GM19023 (cell line): ENCODE data around the gene KIF12.
"Not testable (repeated sequence)": the region's sequence is repeated elsewhere in the genome, so short reads cannot be mapped to it uniquely, and the experiment has no call there.

Experiments used
- ATAC-seq: cut with Tn5 transposase; IDR thresholded peaks from one replicate; pipeline ENCODE4 v1.9.1; 2021; ENCODE audit warnings: mild to moderate bottlenecking, moderate library complexity; ENCODE audit not compliant: unreplicated experiment

Gene KIF12

DNA sequence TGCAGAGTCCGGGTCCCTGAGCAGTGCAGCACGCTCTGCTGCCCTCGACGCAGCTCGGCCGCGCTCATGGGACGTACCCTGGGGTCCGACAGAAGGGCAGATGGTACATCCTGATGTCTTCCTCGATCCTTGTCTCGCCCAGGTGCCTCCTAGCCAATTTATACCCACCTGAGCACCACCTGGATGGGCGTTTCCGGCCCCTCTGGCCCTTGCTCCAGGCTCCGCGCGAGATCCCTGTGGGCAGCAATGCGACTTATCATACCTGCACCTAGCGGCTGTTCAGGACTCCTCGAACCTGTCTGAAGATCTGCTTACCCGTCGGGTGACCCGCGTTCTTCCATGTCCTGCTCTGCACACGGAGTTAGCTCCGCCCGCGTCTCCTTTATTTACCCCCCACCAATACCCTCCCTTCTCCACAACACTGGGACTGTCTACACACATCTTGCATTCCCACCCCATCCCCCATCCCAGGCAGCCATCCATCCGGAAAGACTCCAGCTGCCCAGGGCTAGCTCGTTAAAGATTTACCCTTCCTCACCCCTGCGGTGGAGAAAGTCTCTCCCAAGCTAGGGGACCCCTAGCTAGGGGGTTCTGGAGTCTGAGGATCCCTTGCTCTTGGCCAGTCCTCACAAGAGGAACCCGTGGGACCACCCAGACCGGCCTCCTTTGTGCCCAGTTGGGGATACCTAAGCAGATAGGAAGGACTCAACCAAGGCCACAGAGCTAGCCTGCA lies at the start of gene KIF12:
KIF12 (minus strand) TSS at position 357 of the 733 bp plus-strand sequence; CDS start at position 341, 16 bp downstream.
- ATAC-seq = no peak

GRCh38 chr9:114146735-114147134 lies 47.6 kb upstream of the KIF12 start:
- ATAC-seq = no peak

GRCh38 chr9:114143234-114143633 lies 44.1 kb upstream of the KIF12 start:
- no peak for ATAC-seq

- ATAC-seq = no peak
These were observed 42.7 kb upstream of the KIF12 start for GRCh38 chr9:114141553-114142402.

GRCh38 chr9:114140850-114141249 lies 41.8 kb upstream of the KIF12 start:
- no peak for ATAC-seq

GRCh38 chr9:114140401-114140800 lies 41.3 kb upstream of the KIF12 start:
- ATAC-seq = no peak

GRCh38 chr9:114139071-114139470 lies 40.0 kb upstream of the KIF12 start:
- ATAC-seq = no peak

GRCh38 chr9:114138552-114138971 lies 39.5 kb upstream of the KIF12 start:
- ATAC-seq = no peak

- no peak for ATAC-seq
These were observed 38.7 kb upstream of the KIF12 start for GRCh38 chr9:114137831-114138230.

DNA sequence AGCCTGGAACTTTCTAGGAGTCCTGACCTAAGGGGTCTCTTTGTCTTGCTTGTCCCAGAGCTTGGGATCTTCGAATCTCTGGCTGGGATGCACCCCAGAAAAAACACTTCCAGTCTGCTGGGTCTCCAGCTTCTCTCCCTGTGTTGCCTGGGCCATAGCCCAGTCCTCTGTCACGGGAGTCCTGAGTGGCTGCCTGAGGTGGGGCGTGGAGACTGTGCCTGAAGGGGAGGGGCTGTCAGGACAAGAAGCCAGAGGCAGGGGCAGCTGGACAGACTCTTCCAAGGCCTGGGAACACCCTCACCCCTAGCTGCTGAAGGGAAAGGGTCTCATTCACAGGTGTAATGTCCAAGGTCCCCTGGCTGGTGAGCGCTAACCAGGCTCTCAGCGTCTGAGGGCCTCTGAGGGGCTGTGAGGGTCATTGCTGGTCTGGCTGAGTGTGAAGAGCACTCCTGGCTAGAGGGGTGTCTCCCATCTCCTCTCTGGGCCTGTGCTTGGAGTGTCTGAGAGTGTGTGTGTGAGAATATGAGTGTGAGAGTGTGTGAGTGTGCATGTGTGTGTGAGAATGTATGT lies 35.8 kb upstream of the KIF12 start:
- no peak for ATAC-seq

- no peak for ATAC-seq
These were observed 33.4 kb upstream of the KIF12 start for GRCh38 chr9:114132550-114132918.

DNA sequence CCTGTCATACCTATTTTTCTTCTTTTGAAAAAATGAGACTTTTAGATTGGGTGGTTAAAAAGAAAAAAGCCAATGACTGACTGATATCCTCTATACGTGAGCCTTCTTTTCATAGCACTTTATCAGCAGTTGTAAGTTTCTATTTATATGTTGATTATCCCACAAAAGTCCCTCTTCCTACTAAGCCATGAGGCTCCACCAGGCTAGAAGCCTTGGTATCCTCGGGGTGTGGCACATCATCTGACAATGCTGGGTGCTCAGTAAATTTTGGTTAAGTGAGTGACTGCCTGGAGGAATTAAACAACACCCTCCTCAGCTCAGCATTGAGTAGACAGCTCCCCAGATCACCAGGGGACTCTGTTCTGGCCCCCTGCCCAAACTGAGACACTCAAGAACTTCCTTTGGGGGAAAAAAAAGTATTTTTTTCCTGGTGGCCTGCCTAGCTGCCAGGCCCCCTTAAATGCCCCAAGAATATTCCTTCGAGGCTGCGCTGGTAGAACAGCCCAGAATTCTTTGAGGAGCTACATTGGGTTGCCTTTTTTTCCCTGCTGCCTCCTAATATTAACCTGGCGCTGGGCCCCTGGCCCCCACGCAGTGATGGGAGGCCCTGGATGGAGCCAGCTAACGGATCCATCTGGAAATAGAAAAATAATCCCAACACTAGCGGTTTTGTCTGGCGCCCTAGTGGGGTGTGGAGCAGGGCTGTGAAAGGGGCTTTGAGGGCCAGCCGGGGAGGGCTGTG lies 32.9 kb upstream of the KIF12 start:
- no peak for ATAC-seq

GRCh38 chr9:114130624-114131277 lies 31.7 kb upstream of the KIF12 start:
- no peak for ATAC-seq

DNA sequence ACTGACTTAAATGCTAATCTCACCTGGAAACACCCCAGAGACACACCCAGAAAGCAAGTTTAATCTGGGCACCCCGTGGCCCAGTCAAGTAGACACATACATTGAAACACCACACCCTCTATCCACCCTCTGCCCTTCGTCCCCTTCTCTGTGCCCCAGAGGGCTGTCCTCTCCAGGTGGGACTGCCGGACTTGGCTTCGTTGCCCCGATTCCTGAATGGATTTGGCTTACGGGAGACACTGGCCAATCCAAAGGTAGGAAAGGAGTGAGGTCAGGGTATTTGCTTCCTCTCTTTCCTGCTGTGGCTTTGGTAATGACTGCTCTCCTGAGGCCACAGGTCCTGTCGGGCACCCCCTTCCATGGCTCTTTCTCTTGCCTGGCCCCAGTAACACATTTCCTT lies 31.0 kb upstream of the KIF12 start:
- no peak for ATAC-seq

GRCh38 chr9:114128759-114129158 lies 29.7 kb upstream of the KIF12 start:
- ATAC-seq = not testable (repeated sequence)

DNA sequence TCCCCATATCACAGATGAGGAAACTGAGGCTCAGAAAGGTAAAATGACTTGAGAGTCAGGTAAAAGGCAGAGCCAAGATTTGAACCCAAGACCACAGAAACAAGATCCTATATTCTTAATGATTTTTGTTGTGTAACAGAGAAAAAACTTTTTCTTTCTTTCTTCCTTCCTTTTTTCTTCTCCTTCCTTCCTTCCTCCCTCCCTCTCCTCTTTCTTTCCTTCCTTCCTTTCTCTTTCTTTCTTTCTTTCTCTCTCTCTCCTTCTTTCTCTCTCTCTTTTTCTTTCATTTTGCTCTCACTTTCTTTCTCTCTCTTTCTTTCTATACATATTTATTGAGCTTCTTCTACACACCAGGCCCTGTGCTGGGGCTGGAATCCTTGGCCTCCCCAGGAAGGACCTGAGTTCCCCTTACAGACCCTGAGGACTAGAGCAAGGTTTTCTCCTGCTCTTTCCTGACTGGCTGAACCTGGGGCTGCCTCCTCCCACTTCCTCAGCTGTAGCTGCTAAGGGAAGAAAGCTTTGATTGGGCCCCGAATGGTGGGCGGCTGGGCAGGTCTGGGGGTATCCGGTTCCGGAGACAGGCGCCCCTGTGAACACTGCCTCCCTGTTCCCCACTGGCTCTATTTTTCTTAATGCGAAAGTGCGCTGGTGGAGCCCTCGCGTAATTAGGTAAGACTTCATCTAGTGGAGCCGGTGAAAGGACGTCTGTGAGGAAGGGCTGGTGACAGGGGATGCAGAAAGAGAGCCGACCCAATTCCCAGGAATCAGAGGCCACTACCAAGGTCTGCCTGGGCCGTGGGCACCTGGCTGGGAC lies 27.4 kb upstream of the KIF12 start:
- no peak for ATAC-seq

DNA sequence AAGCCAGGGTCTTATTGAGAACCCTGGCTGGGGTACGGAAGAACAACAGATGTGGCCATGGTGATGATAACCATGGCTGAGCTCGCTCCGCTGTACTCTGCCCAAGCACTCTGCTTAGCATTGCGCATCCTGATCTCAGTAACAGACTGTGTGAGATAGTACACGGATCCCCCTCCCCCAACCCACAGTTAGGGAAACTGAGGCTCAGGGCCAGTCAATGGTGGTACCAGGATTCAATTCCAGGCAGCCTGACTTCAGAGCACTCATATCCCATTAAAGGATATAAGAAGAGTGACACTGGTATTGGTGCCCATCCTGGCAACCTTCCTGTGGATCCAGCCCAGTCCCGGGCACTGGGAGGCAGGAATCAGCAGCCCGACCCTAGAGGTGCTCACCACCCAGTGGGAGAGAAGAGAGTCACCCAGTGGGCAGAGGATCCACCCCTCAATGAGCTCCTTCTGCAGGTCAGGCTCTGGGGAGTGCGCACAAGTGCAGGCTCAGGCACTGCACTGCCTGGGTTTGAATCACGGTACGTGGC lies 26.5 kb upstream of the KIF12 start:
- ATAC-seq = no peak

- no peak for ATAC-seq
These were observed 25.8 kb upstream of the KIF12 start for GRCh38 chr9:114124666-114125475.

GRCh38 chr9:114124138-114124537 lies 25.0 kb upstream of the KIF12 start:
- no peak for ATAC-seq
